ENCODE data around the gene C20orf204. TPM values are rescaled to one million over a fixed set of nuclear protein-coding genes. Genes with fewer than 3 reads are reported as not detected.
A peak's percentile ranks its signal among the peaks of the same experiment; 100 is the strongest.

C20orf204 gene
- total and polyA plus RNA-seq, 9 of the 15 experiments (the other 6 are each of a cell fraction or from before 2014, with no cell fraction given) = 0.11 to 1.1 (median 0.36) TPM; not detected in 2

- DNase-seq (ENCODE audit: extremely low read depth in 1 of 4, low spot score in 3 of 4) (peak in 1 of 4 experiments; percentile 42), FAIRE-seq (no peak), ATAC-seq (no peak)
- Histone ChIP-seq H3K27me3 (ENCODE audit: control insufficient read depth in 2 of 2, insufficient read depth in 2 of 2, low read length in 2 of 2) (peaks cover 6 to 30% of the 10 kb centered on the region in 2 experiments; a peak in 4 of 5 replicates), H3K9me3 (replicated peaks; ENCODE audit: control insufficient read depth, insufficient read depth, low read depth, low read length) (no peaks in the 10 kb centered on the region), H3K9me1 (ENCODE audit: control insufficient read depth, insufficient read depth, low read length) (no peaks in the 10 kb centered on the region), H3K4me2 (ENCODE audit: insufficient read depth, low read length) (no peak overlapping the region), H3K4me3 (no peak overlapping the region), H3K4me1 (replicated peaks in 1 of 2; ENCODE audit: control insufficient read depth in 2 of 2, insufficient read depth in 2 of 2, low read length in 2 of 2) (peaks cover 16 to 76% of the 10 kb centered on the region in 2 experiments; a peak in 4 of 5 replicates), H4K20me1 (replicated peaks; ENCODE audit: control insufficient read depth, insufficient read depth, low read length) (no peaks in the 10 kb centered on the region; the same call in 1 of the 2 replicates), H2AFZ (ENCODE audit: low read depth, low read length) (0 out of 2 replicates have a peak overlapping the region, but pooled peaks have one; percentile 19), H3K27ac (ENCODE audit: extremely low read depth, low read depth, low read length) (no peak overlapping the region), H3K36me3 (ENCODE audit: control insufficient read depth, insufficient read depth, low read length) (no peaks in the 10 kb centered on the region), H3K9ac (ENCODE audit: insufficient read depth in 1 of 2, low read depth in 2 of 2, low read length in 2 of 2) (peak overlapping the region in 1 of 2 experiments; percentile 8; a peak in 2 of 4 replicates), H3K79me2 (ENCODE audit: control insufficient read depth, insufficient read depth, low read length) (peaks cover 10% of the 10 kb centered on the region; the same call in 2 of the 3 replicates)
- POLR2A ChIA-PET = interaction anchor here (1.0 kb wide), 1 partner anchor 8 kb away, joined by 3 read pairs; no protein-coding TSS in a partner anchor
- in situ Hi-C loops (cut with MboI) = no loop called here
- 32% methylated on average over 11 of the region's 13 CpGs for WGBS (ENCODE audit: insufficient coverage, low coverage, missing lambda C conversion rate)
- CTCF ChIA-PET (ENCODE audit: low intra/inter-chr PET ratio) = interaction anchor here (2.4 kb wide), 1 partner anchor 38 kb away, joined by 14 read pairs; no protein-coding TSS in a partner anchor
- BruUV-seq (replicated peaks) = no TSS peak
- peak; percentile 44; the same call in 1 of the 2 replicates for TF ChIP-seq NFIC (IDR thresholded peaks at IDR 0.05)
- no peak for TF ChIP-seq ARID2 (IDR thresholded peaks at IDR 0.05)
- peak; percentile 27; the same call in 1 of the 2 replicates for TF ChIP-seq ZBTB7A (IDR thresholded peaks at IDR 0.05; ENCODE audit: borderline replicate concordance, control insufficient read depth, low read depth, low read length)
- peak; percentile 64 for TF ChIP-seq PKNOX1 (IDR thresholded peaks at IDR 0.05)
- no peak for TF ChIP-seq E2F3 (CRISPR knock-in tag; IDR thresholded peaks at IDR 0.05)
- TF ChIP-seq PPARD (CRISPR knock-in tag; IDR thresholded peaks at IDR 0.05) = no peak
- TF ChIP-seq TFAP4 (CRISPR knock-in tag; IDR thresholded peaks at IDR 0.05; ENCODE audit: borderline replicate concordance) = peak; percentile 34; the same call in 1 of the 2 replicates
- TF ChIP-seq NRF1 (conservative IDR thresholded peaks at IDR 0.05 in 1 of 2, IDR thresholded peaks at IDR 0.05 in 1 of 2) = peak; percentile 51 to 62; a peak in 3 of 4 replicates
- TF ChIP-seq MEIS2 (IDR thresholded peaks at IDR 0.05; ENCODE audit: partially characterized antibody) = peak; percentile 22
- no peak for TF ChIP-seq HMBOX1 (IDR thresholded peaks at IDR 0.05)
- no peak for TF ChIP-seq SMAD4 (CRISPR knock-in tag; conservative IDR thresholded peaks at IDR 0.05)
- TF ChIP-seq HOMEZ (CRISPR knock-in tag; IDR thresholded peaks at IDR 0.05) = no peak
- intact Hi-C loops (cut with micrococcal nuclease) = no loop called here
These were observed 46.2 kb downstream of the C20orf204 start for GRCh38 chr20:64082126-64082731.
